NCI-H1694 treated with DMSO at 0.1 percent for 48 hours (cell line): ENCODE results near the gene BTBD7.
"Not testable (repeated sequence)": the region's sequence is repeated elsewhere in the genome, so short reads cannot be mapped to it uniquely, and the experiment has no call there.

Experiments used
- DNase-seq: peaks from one replicate; lab custom pipeline; 2025; lab: John Stamatoyannopoulos, UW

Gene BTBD7

GRCh38 chr14:93332853-93333630 is at the start of gene BTBD7:
BTBD7 (minus strand) TSS chr14:93333036; CDS start chr14:93296051, 36,985 bp downstream.
- peak; percentile 99 for DNase-seq

GRCh38 chr14:93381644-93382043 is 48.8 kb upstream of the BTBD7 start:
- no peak for DNase-seq

- DNase-seq = no peak
These were observed 47.0 kb upstream of the BTBD7 start for GRCh38 chr14:93379831-93380230.

- no peak for DNase-seq
These were observed 42.9 kb upstream of the BTBD7 start for GRCh38 chr14:93375673-93376156.

- DNase-seq = no peak
These were observed 37.0 kb upstream of the BTBD7 start for GRCh38 chr14:93369713-93370266.

- DNase-seq = no peak
These were observed 36.3 kb upstream of the BTBD7 start for GRCh38 chr14:93368996-93369712.

GRCh38 chr14:93354873-93355272 is 22.0 kb upstream of the BTBD7 start:
- DNase-seq = not testable (repeated sequence)

- DNase-seq = no peak
These were observed 15.5 kb upstream of the BTBD7 start for GRCh38 chr14:93348292-93348691.

GRCh38 chr14:93347850-93348249 is 15.0 kb upstream of the BTBD7 start:
- no peak for DNase-seq

GRCh38 chr14:93346926-93347721 is 14.3 kb upstream of the BTBD7 start, which contains the start of gene COX8C:
COX8C (plus strand) TSS chr14:93347182; CDS start chr14:93347269, 87 bp downstream.
- no peak for DNase-seq

- DNase-seq = no peak
These were observed 11.0 kb upstream of the BTBD7 start for GRCh38 chr14:93343797-93344196.

- DNase-seq = no peak
These were observed 10.4 kb upstream of the BTBD7 start for GRCh38 chr14:93343266-93343665.

GRCh38 chr14:93337884-93338283 is 5.0 kb upstream of the BTBD7 start:
- no peak for DNase-seq

- no peak for DNase-seq
These were observed 4.4 kb upstream of the BTBD7 start for GRCh38 chr14:93337143-93337753.

- DNase-seq = peak; percentile 81
These were observed 831 bp upstream of the BTBD7 start for GRCh38 chr14:93333631-93334103.

GRCh38 chr14:93332397-93332852 is 411 bp downstream of the BTBD7 start:
- peak; percentile 24 for DNase-seq

GRCh38 chr14:93331728-93332396 is 974 bp downstream of the BTBD7 start:
- no peak for DNase-seq

- no peak for DNase-seq
These were observed 1.7 kb downstream of the BTBD7 start for GRCh38 chr14:93331002-93331727.

- no peak for DNase-seq
These were observed 2.2 kb downstream of the BTBD7 start for GRCh38 chr14:93330609-93331000.
